ENCODE measurements around the gene DUSP6.

DNA sequence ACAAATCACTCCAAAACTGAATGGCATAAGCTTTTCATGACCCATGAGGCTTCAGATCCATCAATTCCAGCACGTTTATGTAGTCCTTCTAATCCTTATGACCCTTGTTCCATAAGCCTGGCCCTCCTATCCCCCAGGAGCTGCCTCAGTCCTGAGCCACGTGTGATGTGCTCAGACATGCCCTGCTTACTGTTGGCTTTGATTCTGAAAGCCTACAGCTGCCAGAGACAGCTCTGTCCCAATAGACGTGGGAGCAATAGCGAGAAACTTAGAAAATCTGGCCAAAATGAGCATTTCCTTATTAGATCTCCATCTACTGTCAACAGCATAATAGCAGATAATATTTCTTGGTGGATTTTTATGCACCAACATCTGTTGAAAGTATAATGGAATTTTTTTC is 33.2 kb downstream of the DUSP6 start:
- TF ChIP-seq EZH2 (IDR thresholded peaks at IDR 0.05; ENCODE audit: low read depth, low read length, severe bottlenecking) (no peak), SP1 (IDR thresholded peaks at IDR 0.05; ENCODE audit: low read depth, low read length) (no peak), POLR2A (IDR thresholded peaks at IDR 0.05; ENCODE audit: control extremely low read depth in 1 of 2, low read depth in 2 of 2, low read length in 2 of 2) (no peak), EP300 (IDR thresholded peaks at IDR 0.05; ENCODE audit: borderline replicate concordance in 1 of 2, low read depth in 2 of 2, low read length in 2 of 2) (no peak), TBP (IDR thresholded peaks at IDR 0.05; ENCODE audit: low read depth, low read length) (no peak), GTF2F1 (IDR thresholded peaks at IDR 0.05; ENCODE audit: borderline replicate concordance, low read depth, low read length) (no peak)
- TF ChIP-seq, protein P1, sequence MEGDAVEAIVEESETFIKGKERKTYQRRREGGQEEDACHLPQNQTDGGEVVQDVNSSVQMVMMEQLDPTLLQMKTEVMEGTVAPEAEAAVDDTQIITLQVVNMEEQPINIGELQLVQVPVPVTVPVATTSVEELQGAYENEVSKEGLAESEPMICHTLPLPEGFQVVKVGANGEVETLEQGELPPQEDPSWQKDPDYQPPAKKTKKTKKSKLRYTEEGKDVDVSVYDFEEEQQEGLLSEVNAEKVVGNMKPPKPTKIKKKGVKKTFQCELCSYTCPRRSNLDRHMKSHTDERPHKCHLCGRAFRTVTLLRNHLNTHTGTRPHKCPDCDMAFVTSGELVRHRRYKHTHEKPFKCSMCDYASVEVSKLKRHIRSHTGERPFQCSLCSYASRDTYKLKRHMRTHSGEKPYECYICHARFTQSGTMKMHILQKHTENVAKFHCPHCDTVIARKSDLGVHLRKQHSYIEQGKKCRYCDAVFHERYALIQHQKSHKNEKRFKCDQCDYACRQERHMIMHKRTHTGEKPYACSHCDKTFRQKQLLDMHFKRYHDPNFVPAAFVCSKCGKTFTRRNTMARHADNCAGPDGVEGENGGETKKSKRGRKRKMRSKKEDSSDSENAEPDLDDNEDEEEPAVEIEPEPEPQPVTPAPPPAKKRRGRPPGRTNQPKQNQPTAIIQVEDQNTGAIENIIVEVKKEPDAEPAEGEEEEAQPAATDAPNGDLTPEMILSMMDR (IDR thresholded peaks at IDR 0.05; ENCODE audit: control extremely low read depth in 1 of 3, insufficient read depth in 1 of 3, low read depth in 1 of 3, low read length in 3 of 3): no peak
- TF ChIP-seq, protein P2, sequence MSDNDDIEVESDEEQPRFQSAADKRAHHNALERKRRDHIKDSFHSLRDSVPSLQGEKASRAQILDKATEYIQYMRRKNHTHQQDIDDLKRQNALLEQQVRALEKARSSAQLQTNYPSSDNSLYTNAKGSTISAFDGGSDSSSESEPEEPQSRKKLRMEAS (IDR thresholded peaks at IDR 0.05): no peak
